Parathyroid adenoma (tissue), 2 donors: ENCODE data around the gene MAST2.

Experiments
- H2AFZ ChIP-seq: fragments of 300-600 bp; sonication (generic); one replicate; pipeline ENCODE4 v1.7.0; 2017; ENCODE audit warnings: antibody characterized with exemption, mild to moderate bottlenecking
- H3K27ac ChIP-seq: fragments of 300-600 bp; sonication (generic); one replicate; pipeline ENCODE4 v1.7.0; 2017
- H3K27me3 ChIP-seq: fragments of 300-600 bp; sonication (generic); one replicate; pipeline ENCODE4 v1.7.0; 2017; ENCODE audit warnings: low read length; ENCODE audit not compliant: control insufficient read depth, insufficient read depth
- H3K36me3 ChIP-seq: fragments of 300-600 bp; sonication (generic); one replicate; pipeline ENCODE4 v1.7.0; 2017; ENCODE audit warnings: low read length; ENCODE audit not compliant: control insufficient read depth, insufficient read depth
- H3K4me1 ChIP-seq: fragments of 300-600 bp; sonication (generic); one replicate; pipeline ENCODE4 v1.7.0; 2017; ENCODE audit warnings: control low read depth
- H3K4me2 ChIP-seq: fragments of 300-600 bp; sonication (generic); one replicate; pipeline ENCODE4 v1.7.0; 2017; ENCODE audit warnings: low read length
- H3K4me3 ChIP-seq: fragments of 300-600 bp; sonication (generic); one replicate; pipeline ENCODE4 v1.7.0; 2017; ENCODE audit warnings: low read depth, low read length
- H3K79me2 ChIP-seq: fragments of 300-600 bp; sonication (generic); one replicate; pipeline ENCODE4 v1.7.0; 2017; ENCODE audit warnings: control low read depth
- H3K9ac ChIP-seq: fragments of 300-600 bp; sonication (generic); one replicate; pipeline ENCODE4 v1.7.0; 2017; ENCODE audit warnings: mild to moderate bottlenecking
- H3K9me3 ChIP-seq: fragments of 300-600 bp; sonication (generic); one replicate; pipeline ENCODE4 v1.7.0; 2017; ENCODE audit warnings: low read length; ENCODE audit not compliant: control insufficient read depth
- TF ChIP-seq, protein P1 (sequence below): fragments of 300-600 bp; sonication (generic); IDR thresholded peaks from one replicate; pipeline ENCODE4 v1.7.0; 2017; ENCODE audit warnings: antibody characterized with exemption, mild to moderate bottlenecking
- donor health status: primary hyperparathyroidism.

The MAST2 gene

DNA sequence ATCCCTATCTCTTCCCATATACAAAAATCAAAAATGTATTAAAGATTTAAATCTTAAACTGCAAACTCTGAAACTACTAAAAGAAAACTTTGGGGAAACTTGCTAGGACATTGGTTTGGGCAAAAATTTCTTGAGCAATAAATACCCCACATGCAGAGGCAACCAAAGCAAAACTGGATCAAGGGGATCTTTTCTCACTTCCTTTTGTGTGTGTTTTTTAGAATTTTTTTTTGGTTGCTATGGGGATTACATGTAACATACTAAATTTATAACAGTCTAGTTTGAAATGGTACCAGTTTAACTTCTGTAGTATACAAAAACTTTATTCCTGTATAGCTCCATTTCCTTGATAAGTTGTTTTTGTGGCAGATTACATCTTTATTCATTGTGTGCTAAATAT lies 16.8 kb downstream of the MAST2 start:
- Histone ChIP-seq H3K27ac (no peak overlapping the region), H2AFZ (no peak overlapping the region), H3K4me3 (no peak overlapping the region), H3K4me2 (no peak overlapping the region), H3K9ac (no peak overlapping the region), H3K27me3 (no peaks in the 10 kb centered on the region), H3K36me3 (no peaks in the 10 kb centered on the region), H3K4me1 (no peaks in the 10 kb centered on the region), H3K9me3 (no peaks in the 10 kb centered on the region), H3K79me2 (no peaks in the 10 kb centered on the region)
- TF ChIP-seq, protein P1, sequence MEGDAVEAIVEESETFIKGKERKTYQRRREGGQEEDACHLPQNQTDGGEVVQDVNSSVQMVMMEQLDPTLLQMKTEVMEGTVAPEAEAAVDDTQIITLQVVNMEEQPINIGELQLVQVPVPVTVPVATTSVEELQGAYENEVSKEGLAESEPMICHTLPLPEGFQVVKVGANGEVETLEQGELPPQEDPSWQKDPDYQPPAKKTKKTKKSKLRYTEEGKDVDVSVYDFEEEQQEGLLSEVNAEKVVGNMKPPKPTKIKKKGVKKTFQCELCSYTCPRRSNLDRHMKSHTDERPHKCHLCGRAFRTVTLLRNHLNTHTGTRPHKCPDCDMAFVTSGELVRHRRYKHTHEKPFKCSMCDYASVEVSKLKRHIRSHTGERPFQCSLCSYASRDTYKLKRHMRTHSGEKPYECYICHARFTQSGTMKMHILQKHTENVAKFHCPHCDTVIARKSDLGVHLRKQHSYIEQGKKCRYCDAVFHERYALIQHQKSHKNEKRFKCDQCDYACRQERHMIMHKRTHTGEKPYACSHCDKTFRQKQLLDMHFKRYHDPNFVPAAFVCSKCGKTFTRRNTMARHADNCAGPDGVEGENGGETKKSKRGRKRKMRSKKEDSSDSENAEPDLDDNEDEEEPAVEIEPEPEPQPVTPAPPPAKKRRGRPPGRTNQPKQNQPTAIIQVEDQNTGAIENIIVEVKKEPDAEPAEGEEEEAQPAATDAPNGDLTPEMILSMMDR = no peak

- Histone ChIP-seq H3K4me1 (no peaks in the 10 kb centered on the region), H3K27me3 (no peaks in the 10 kb centered on the region), H3K4me2 (no peak overlapping the region), H3K9me3 (no peaks in the 10 kb centered on the region), H3K9ac (no peak overlapping the region), H3K27ac (no peak overlapping the region), H3K36me3 (no peaks in the 10 kb centered on the region), H2AFZ (no peak overlapping the region), H3K79me2 (no peaks in the 10 kb centered on the region), H3K4me3 (no peak overlapping the region)
- TF ChIP-seq, protein P1 = no peak
Observed at GRCh38 chr1:45820788-45821187, 17.4 kb downstream of the MAST2 start.

DNA sequence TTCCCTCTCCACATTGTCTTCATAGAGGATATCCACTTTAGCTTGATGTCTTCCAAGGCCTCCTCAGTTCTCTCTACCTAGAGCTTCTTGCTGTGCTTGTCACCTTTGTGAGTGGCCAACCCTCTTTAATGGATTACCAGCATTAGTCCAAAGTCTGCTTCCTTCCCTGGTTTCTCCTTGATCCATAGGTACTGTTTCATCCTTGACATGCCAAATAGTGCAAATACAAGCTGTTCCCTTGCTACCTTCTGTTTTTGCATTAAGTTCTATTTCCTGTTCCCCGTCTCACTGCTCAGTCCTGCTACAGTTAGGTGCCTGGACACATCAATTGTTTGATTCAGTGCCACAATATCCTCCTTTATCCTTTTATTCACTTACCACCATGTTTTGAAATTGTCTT lies 19.2 kb downstream of the MAST2 start:
- no peak overlapping the region for H3K4me2 ChIP-seq
- H3K36me3 ChIP-seq = no peaks in the 10 kb centered on the region
- TF ChIP-seq, protein P1 = no peak
- H3K4me3 ChIP-seq = no peak overlapping the region
- H2AFZ ChIP-seq = no peak overlapping the region
- H3K9me3 ChIP-seq = no peaks in the 10 kb centered on the region
- H3K79me2 ChIP-seq = no peaks in the 10 kb centered on the region
- H3K27ac ChIP-seq = no peak overlapping the region
- no peaks in the 10 kb centered on the region for H3K4me1 ChIP-seq
- no peak overlapping the region for H3K9ac ChIP-seq
- no peaks in the 10 kb centered on the region for H3K27me3 ChIP-seq

GRCh38 chr1:45824607-45825006 lies 21.2 kb downstream of the MAST2 start:
- no peaks in the 10 kb centered on the region for H3K9me3 ChIP-seq
- H3K4me2 ChIP-seq = no peak overlapping the region
- no peaks in the 10 kb centered on the region for H3K36me3 ChIP-seq
- no peak overlapping the region for H3K9ac ChIP-seq
- TF ChIP-seq, protein P1 = no peak
- H2AFZ ChIP-seq = no peak overlapping the region
- H3K27ac ChIP-seq = no peak overlapping the region
- H3K79me2 ChIP-seq = no peaks in the 10 kb centered on the region
- H3K4me3 ChIP-seq = no peak overlapping the region
- no peaks in the 10 kb centered on the region for H3K27me3 ChIP-seq
- no peaks in the 10 kb centered on the region for H3K4me1 ChIP-seq

- TF ChIP-seq, protein P1 = no peak
- H2AFZ ChIP-seq = no peak overlapping the region
- no peak overlapping the region for H3K4me3 ChIP-seq
- no peak overlapping the region for H3K27ac ChIP-seq
- H3K79me2 ChIP-seq = no peaks in the 10 kb centered on the region
- H3K27me3 ChIP-seq = no peaks in the 10 kb centered on the region
- H3K4me2 ChIP-seq = no peak overlapping the region
- no peaks in the 10 kb centered on the region for H3K4me1 ChIP-seq
- H3K9ac ChIP-seq = no peak overlapping the region
- no peaks in the 10 kb centered on the region for H3K9me3 ChIP-seq
- H3K36me3 ChIP-seq = no peaks in the 10 kb centered on the region
Observed at GRCh38 chr1:45827256-45827655, 23.8 kb downstream of the MAST2 start.
